Measurements from ENCODE around the gene CCP110. TPM values are rescaled to one million over a fixed set of nuclear protein-coding genes. Genes with fewer than 3 reads are reported as not detected.

Gene CCP110
- polyA plus RNA-seq, 1 experiment: 2.6 TPM

DNA sequence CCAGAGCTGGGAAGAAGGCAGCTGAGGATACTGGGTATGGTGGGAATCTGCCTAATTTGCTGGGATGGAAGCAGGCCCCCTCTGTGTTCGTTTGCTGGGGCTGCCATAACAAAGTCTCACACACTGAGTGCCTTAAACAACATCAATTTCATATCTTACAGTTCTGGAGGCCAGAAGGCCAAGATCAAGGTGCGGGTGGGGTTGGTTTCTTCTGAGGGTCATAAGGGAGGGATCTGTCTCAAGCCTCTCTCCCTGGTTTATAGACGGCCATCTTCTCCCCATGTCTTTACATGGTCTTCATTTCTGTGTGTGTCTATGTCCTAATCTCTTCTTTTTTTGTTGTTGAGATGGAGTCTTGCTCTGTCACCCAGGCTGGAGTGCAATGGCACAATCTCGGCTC lies 37.7 kb upstream of the CCP110 start:
- CTCF ChIA-PET: no interaction called here
- Histone ChIP-seq H3K4me3 (ENCODE audit: low read depth, low read length) (no peak overlapping the region), H3K27me3 (ENCODE audit: control insufficient read depth, insufficient read depth, low read length) (no peaks in the 10 kb centered on the region), H3K36me3 (ENCODE audit: control insufficient read depth, insufficient read depth, low read length) (no peaks in the 10 kb centered on the region)
- DNase-seq (ENCODE audit: low read depth): no peak
- POLR2A ChIA-PET: no interaction called here
- TF ChIP-seq, protein P1, sequence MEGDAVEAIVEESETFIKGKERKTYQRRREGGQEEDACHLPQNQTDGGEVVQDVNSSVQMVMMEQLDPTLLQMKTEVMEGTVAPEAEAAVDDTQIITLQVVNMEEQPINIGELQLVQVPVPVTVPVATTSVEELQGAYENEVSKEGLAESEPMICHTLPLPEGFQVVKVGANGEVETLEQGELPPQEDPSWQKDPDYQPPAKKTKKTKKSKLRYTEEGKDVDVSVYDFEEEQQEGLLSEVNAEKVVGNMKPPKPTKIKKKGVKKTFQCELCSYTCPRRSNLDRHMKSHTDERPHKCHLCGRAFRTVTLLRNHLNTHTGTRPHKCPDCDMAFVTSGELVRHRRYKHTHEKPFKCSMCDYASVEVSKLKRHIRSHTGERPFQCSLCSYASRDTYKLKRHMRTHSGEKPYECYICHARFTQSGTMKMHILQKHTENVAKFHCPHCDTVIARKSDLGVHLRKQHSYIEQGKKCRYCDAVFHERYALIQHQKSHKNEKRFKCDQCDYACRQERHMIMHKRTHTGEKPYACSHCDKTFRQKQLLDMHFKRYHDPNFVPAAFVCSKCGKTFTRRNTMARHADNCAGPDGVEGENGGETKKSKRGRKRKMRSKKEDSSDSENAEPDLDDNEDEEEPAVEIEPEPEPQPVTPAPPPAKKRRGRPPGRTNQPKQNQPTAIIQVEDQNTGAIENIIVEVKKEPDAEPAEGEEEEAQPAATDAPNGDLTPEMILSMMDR (IDR thresholded peaks at IDR 0.05; ENCODE audit: insufficient read depth, low read depth, low read length): no peak

DNA sequence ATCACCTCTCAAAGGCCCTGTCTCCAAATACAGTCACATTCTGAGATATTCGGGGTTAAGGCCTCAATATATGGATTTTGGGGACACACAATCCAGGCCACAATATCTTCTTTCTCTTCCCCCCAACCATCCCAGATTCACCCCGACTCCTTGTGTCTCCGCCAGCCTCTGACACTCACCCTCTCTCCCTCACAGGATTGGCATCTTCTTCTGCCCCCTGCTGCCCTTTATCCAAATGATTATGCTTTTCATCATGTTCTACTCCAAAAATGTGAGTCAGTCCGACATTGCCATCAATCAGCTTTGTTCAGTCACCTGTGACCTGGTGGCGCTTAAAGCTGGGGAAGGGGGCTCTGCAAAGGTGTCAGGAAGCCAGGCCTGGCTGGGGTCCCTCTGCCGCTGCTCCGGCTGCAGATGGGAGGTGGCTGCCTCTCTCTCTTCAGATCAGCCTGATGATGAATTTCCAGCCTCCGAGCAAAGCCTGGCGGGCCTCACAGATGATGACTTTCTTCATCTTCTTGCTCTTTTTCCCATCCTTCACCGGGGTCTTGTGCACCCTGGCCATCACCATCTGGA lies 36.9 kb upstream of the CCP110 start:
- Histone ChIP-seq H3K36me3 (ENCODE audit: control insufficient read depth, insufficient read depth, low read length) (no peaks in the 10 kb centered on the region), H3K27me3 (ENCODE audit: control insufficient read depth, insufficient read depth, low read length) (no peaks in the 10 kb centered on the region), H3K4me3 (ENCODE audit: low read depth, low read length) (no peak overlapping the region)
- TF ChIP-seq, protein P1 (IDR thresholded peaks at IDR 0.05; ENCODE audit: insufficient read depth, low read depth, low read length): no peak
- ChIA-PET POLR2A (no interaction called here), CTCF (no interaction called here)
- no peak for DNase-seq (ENCODE audit: low read depth)

DNA sequence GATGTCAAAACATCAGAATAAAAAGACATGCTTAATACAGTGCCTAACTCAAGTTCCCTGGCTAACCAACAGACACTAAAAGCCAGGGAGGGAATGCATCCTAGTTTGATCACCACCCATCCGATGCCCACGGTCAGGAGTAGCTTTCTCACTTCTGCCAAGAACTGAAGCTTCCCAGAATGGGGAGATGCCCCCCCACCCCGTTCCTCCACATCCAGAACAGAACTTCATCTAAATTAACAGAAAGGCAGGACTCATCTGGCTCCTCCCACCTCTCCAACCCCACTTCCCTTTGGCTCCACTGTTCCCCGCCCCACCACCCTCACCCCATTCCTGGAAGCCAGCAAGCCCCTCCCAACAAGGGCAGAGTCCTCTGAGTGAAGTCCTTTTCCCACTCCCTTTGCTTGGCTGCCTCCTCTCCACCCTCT lies 35.5 kb upstream of the CCP110 start:
- ChIA-PET CTCF (interaction anchor here (1.1 kb wide), 1 partner anchor 20 kb away, joined by 3 read pairs; no protein-coding TSS in a partner anchor), POLR2A (no interaction called here)
- Histone ChIP-seq H3K36me3 (ENCODE audit: control insufficient read depth, insufficient read depth, low read length) (no peaks in the 10 kb centered on the region), H3K27me3 (ENCODE audit: control insufficient read depth, insufficient read depth, low read length) (no peaks in the 10 kb centered on the region), H3K4me3 (ENCODE audit: low read depth, low read length) (no peak overlapping the region)
- TF ChIP-seq, protein P1 (IDR thresholded peaks at IDR 0.05; ENCODE audit: insufficient read depth, low read depth, low read length): no peak
- DNase-seq (ENCODE audit: low read depth): no peak

DNA sequence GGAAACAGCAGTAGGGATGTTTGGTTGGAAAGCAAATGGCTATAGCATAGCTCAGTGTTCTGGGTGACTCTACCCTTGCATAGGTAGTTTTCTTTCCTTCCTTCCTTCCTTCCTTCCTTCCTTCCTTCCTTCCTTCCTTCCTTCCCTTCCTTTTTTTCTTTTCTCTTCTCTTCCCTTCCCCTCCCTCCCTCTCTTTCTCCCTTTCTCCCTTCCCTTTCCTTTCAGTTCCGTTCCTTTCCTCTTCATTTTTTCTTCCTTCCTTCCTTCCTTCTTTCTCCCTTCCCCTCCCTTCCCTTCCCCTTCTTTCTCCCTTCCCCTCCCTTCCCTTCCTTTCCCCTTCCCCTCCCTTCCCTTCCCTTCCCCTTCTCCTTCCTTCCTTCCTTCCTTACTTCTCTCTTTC lies 33.1 kb upstream of the CCP110 start:
- DNase-seq (ENCODE audit: low read depth): no peak
- ChIA-PET POLR2A (no interaction called here), CTCF (interaction anchor here (0.9 kb wide), 1 partner anchor 13 kb away, joined by 3 read pairs; no protein-coding TSS in a partner anchor)

DNA sequence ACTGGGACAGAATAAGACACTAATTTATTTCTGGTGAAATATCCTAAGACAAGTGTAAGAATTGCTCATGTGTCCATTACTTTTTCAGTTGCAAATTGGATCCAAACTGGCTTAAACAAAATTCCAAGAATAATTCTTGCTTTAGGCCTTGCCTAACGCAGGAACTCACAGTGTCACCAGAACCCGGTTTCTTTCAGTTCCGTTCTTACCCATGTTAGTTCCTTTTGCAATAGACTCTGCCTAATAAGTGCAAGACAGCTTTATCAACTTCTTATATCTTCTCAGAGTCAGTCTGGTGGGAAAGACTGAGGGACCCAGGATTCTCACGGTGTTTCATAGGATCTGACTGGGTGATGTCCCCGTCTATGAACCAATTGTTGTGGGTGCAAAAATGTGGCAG lies 26.6 kb upstream of the CCP110 start:
- POLR2A ChIA-PET: no interaction called here
- Histone ChIP-seq H3K36me3 (ENCODE audit: control insufficient read depth, insufficient read depth, low read length) (peaks cover 3% of the 10 kb centered on the region; the same call in 1 of the 2 replicates), H3K4me3 (ENCODE audit: low read depth, low read length) (no peak overlapping the region), H3K27me3 (ENCODE audit: control insufficient read depth, insufficient read depth, low read length) (no peaks in the 10 kb centered on the region)
- no peak for DNase-seq (ENCODE audit: low read depth)
- TF ChIP-seq, protein P1 (IDR thresholded peaks at IDR 0.05; ENCODE audit: insufficient read depth, low read depth, low read length): no peak
- CTCF ChIA-PET: interaction anchor here (0.7 kb wide), 1 partner anchor 409 kb away, joined by 3 read pairs; no protein-coding TSS in a partner anchor

More for the DNA sequence above, 33.1 kb upstream of the CCP110 start:
- no peak overlapping the region for H3K4me3 ChIP-seq (ENCODE audit: low read depth, low read length)
- no peaks in the 10 kb centered on the region for H3K36me3 ChIP-seq (ENCODE audit: control insufficient read depth, insufficient read depth, low read length)
- TF ChIP-seq, protein P1 (IDR thresholded peaks at IDR 0.05; ENCODE audit: insufficient read depth, low read depth, low read length): no peak
- no peaks in the 10 kb centered on the region for H3K27me3 ChIP-seq (ENCODE audit: control insufficient read depth, insufficient read depth, low read length)
